Measurements from ENCODE around the gene POLR2J.

POLR2J gene

GRCh38 chr7:102445674-102446071 is 33.0 kb downstream of the POLR2J start:
- no peak overlapping the region for H2BK5ac ChIP-seq (ENCODE audit: low read depth, low read length, poor library complexity)
- no peak overlapping the region for H3K4me3 ChIP-seq (ENCODE audit: low read depth, low read length)
- H2AK5ac ChIP-seq (ENCODE audit: low read length), result no peak overlapping the region
- H3K4ac ChIP-seq (ENCODE audit: low read depth, low read length), result no peak overlapping the region
- H3K79me1 ChIP-seq (ENCODE audit: low read length), result no peaks in the 10 kb centered on the region
- H3K79me2 ChIP-seq (ENCODE audit: control insufficient read depth, insufficient read depth, low read length, poor library complexity), result no peaks in the 10 kb centered on the region
- no peak for DNase-seq
- H4K8ac ChIP-seq (ENCODE audit: low read depth, low read length), result no peak overlapping the region
- no peak overlapping the region for H3K14ac ChIP-seq (ENCODE audit: low read length)
- H4K91ac ChIP-seq (ENCODE audit: low read depth, low read length), result no peak overlapping the region
- peaks cover 29 to 34% of the 10 kb centered on the region in 2 experiments for H3K36me3 ChIP-seq (ENCODE audit: control insufficient read depth in 1 of 2, insufficient read depth in 2 of 2, low read length in 2 of 2)
- no peaks in the 10 kb centered on the region for H3K27me3 ChIP-seq (ENCODE audit: insufficient read depth, low read length)
- no peak overlapping the region for H3K23ac ChIP-seq (ENCODE audit: low read length)
- H3K9ac ChIP-seq (ENCODE audit: low read length), result no peak overlapping the region
- no peaks in the 10 kb centered on the region for H3K9me3 ChIP-seq (ENCODE audit: insufficient read depth, low read depth, low read length)
- no peak overlapping the region for H3K27ac ChIP-seq (ENCODE audit: low read depth, low read length)
- no peak overlapping the region for H3K18ac ChIP-seq (ENCODE audit: low read length)
- H2AFZ ChIP-seq (ENCODE audit: insufficient read depth, low read length, poor library complexity), result no peak overlapping the region
- no peak overlapping the region for H4K12ac ChIP-seq (ENCODE audit: low read depth, low read length)
- H3K4me1 ChIP-seq (ENCODE audit: control insufficient read depth in 1 of 2, insufficient read depth in 2 of 2, low read length in 2 of 2), result peaks cover 0 to under 1% of the 10 kb centered on the region in 2 experiments
- no peak overlapping the region for H2BK12ac ChIP-seq (ENCODE audit: low read length)
- H2BK120ac ChIP-seq (ENCODE audit: insufficient read depth, low read length, poor library complexity), result no peak overlapping the region
- WGBS (ENCODE audit: extremely low coverage, insufficient coverage, insufficient read length), result no CpG with 5 or more reads among the region's 2 CpGs
- no peak overlapping the region for H3K4me2 ChIP-seq (ENCODE audit: low read length)

DNA sequence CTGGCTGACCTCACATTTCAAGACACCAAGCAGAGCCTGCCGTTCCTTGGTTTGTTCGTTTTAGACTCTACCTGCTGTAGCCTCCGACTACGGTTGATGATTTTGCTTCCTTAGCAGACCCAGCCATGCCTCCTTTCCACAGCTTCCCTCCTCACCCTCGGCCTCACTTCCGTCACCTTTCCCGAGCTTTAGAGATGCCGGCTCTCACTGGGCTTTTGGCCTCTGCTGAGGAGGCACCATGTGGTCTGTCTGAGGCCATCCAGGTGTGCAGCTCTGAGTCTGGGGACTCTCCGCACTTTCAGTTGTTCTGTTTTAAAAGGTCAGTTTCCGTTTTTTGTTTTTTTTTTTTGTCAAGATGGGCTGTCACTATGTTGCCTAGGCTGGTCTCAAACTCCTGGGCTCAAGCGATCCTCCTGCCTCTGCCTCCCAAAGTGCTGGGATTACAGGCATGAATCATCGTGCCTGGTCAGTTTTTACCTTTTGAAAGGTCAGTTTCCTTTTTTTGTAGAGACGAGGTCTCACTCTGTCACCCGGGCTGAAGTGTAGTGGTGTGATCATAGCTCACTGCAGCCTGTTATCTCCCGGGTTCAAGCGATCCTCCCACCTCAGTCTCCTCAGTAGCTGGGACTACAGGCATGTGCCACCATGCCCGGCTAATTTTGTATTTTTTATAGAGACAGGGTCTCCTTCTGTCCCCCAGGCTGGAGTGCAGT is 33.6 kb downstream of the POLR2J start:
- Histone ChIP-seq H3K9me3 (ENCODE audit: insufficient read depth, low read depth, low read length) (no peaks in the 10 kb centered on the region), H4K91ac (ENCODE audit: low read depth, low read length) (no peak overlapping the region), H2BK12ac (ENCODE audit: low read length) (no peak overlapping the region), H3K36me3 (ENCODE audit: control insufficient read depth in 1 of 2, insufficient read depth in 2 of 2, low read length in 2 of 2) (peaks cover 29 to 34% of the 10 kb centered on the region in 2 experiments), H3K4me2 (ENCODE audit: low read length) (no peak overlapping the region), H3K14ac (ENCODE audit: low read length) (no peak overlapping the region), H3K79me1 (ENCODE audit: low read length) (no peaks in the 10 kb centered on the region), H4K12ac (ENCODE audit: low read depth, low read length) (no peak overlapping the region), H3K27ac (ENCODE audit: low read depth, low read length) (no peak overlapping the region), H2BK5ac (ENCODE audit: low read depth, low read length, poor library complexity) (no peak overlapping the region), H3K18ac (ENCODE audit: low read length) (no peak overlapping the region), H2AFZ (ENCODE audit: insufficient read depth, low read length, poor library complexity) (no peak overlapping the region), H3K9ac (ENCODE audit: low read length) (no peak overlapping the region), H3K23ac (ENCODE audit: low read length) (no peak overlapping the region), H2AK5ac (ENCODE audit: low read length) (no peak overlapping the region), H3K79me2 (ENCODE audit: control insufficient read depth, insufficient read depth, low read length, poor library complexity) (no peaks in the 10 kb centered on the region), H3K4ac (ENCODE audit: low read depth, low read length) (no peak overlapping the region), H4K8ac (ENCODE audit: low read depth, low read length) (no peak overlapping the region), H3K27me3 (ENCODE audit: insufficient read depth, low read length) (no peaks in the 10 kb centered on the region), H2BK120ac (ENCODE audit: insufficient read depth, low read length, poor library complexity) (no peak overlapping the region), H3K4me1 (ENCODE audit: control insufficient read depth in 1 of 2, insufficient read depth in 2 of 2, low read length in 2 of 2) (peaks cover 4 to 5% of the 10 kb centered on the region in 2 experiments), H3K4me3 (ENCODE audit: low read depth, low read length) (no peak overlapping the region)
- no peak for DNase-seq
- WGBS (ENCODE audit: extremely low coverage, insufficient coverage, insufficient read length), result no CpG with 5 or more reads among the region's 17 CpGs

GRCh38 chr7:102439963-102440795 is 38.5 kb downstream of the POLR2J start:
- Histone ChIP-seq H4K91ac (ENCODE audit: low read depth, low read length) (no peak overlapping the region), H4K8ac (ENCODE audit: low read depth, low read length) (no peak overlapping the region), H2BK5ac (ENCODE audit: low read depth, low read length, poor library complexity) (no peak overlapping the region), H3K27me3 (ENCODE audit: insufficient read depth, low read length) (no peaks in the 10 kb centered on the region), H3K14ac (ENCODE audit: low read length) (no peak overlapping the region), H3K4me2 (ENCODE audit: low read length) (no peak overlapping the region), H2AK5ac (ENCODE audit: low read length) (no peak overlapping the region), H3K27ac (ENCODE audit: low read depth, low read length) (peak overlapping the region; percentile 2), H3K79me2 (ENCODE audit: control insufficient read depth, insufficient read depth, low read length, poor library complexity) (no peaks in the 10 kb centered on the region), H3K4me3 (ENCODE audit: low read depth, low read length) (no peak overlapping the region), H2BK120ac (ENCODE audit: insufficient read depth, low read length, poor library complexity) (peak overlapping the region; percentile 18), H3K4me1 (ENCODE audit: control insufficient read depth in 1 of 2, insufficient read depth in 2 of 2, low read length in 2 of 2) (peaks cover 4 to 8% of the 10 kb centered on the region in 2 experiments), H3K9ac (ENCODE audit: low read length) (no peak overlapping the region), H3K79me1 (ENCODE audit: low read length) (no peaks in the 10 kb centered on the region), H3K9me3 (ENCODE audit: insufficient read depth, low read depth, low read length) (peaks cover 3% of the 10 kb centered on the region), H2BK12ac (ENCODE audit: low read length) (no peak overlapping the region), H3K4ac (ENCODE audit: low read depth, low read length) (no peak overlapping the region), H3K36me3 (ENCODE audit: control insufficient read depth in 1 of 2, insufficient read depth in 2 of 2, low read length in 2 of 2) (peaks cover 22% of the 10 kb centered on the region in 2 experiments), H3K23ac (ENCODE audit: low read length) (no peak overlapping the region), H3K18ac (ENCODE audit: low read length) (peak overlapping the region; percentile 39), H4K12ac (ENCODE audit: low read depth, low read length) (no peak overlapping the region), H2AFZ (ENCODE audit: insufficient read depth, low read length, poor library complexity) (no peak overlapping the region)
- DNase-seq, result peak; percentile 68 to 69
- WGBS (ENCODE audit: extremely low coverage, insufficient coverage, insufficient read length), result no CpG with 5 or more reads among the region's 17 CpGs

- no peak overlapping the region for H3K14ac ChIP-seq (ENCODE audit: low read length)
- H3K9ac ChIP-seq (ENCODE audit: low read length), result no peak overlapping the region
- H3K79me2 ChIP-seq (ENCODE audit: control insufficient read depth, insufficient read depth, low read length, poor library complexity), result peaks cover 6% of the 10 kb centered on the region
- H3K4ac ChIP-seq (ENCODE audit: low read depth, low read length), result no peak overlapping the region
- H2BK12ac ChIP-seq (ENCODE audit: low read length), result no peak overlapping the region
- H4K91ac ChIP-seq (ENCODE audit: low read depth, low read length), result no peak overlapping the region
- peaks cover 12 to 14% of the 10 kb centered on the region in 2 experiments for H3K36me3 ChIP-seq (ENCODE audit: control insufficient read depth in 1 of 2, insufficient read depth in 2 of 2, low read length in 2 of 2)
- H3K18ac ChIP-seq (ENCODE audit: low read length), result no peak overlapping the region
- H3K4me2 ChIP-seq (ENCODE audit: low read length), result no peak overlapping the region
- no peaks in the 10 kb centered on the region for H3K27me3 ChIP-seq (ENCODE audit: insufficient read depth, low read length)
- H4K12ac ChIP-seq (ENCODE audit: low read depth, low read length), result no peak overlapping the region
- DNase-seq, result no peak
- peaks cover 8% of the 10 kb centered on the region for H3K79me1 ChIP-seq (ENCODE audit: low read length)
- no peak overlapping the region for H2BK120ac ChIP-seq (ENCODE audit: insufficient read depth, low read length, poor library complexity)
- WGBS (ENCODE audit: extremely low coverage, insufficient coverage, insufficient read length), result no CpG with 5 or more reads among the region's 10 CpGs
- no peak overlapping the region for H2AK5ac ChIP-seq (ENCODE audit: low read length)
- peaks cover 3% of the 10 kb centered on the region for H3K9me3 ChIP-seq (ENCODE audit: insufficient read depth, low read depth, low read length)
- H3K4me3 ChIP-seq (ENCODE audit: low read depth, low read length), result no peak overlapping the region
- no peak overlapping the region for H4K8ac ChIP-seq (ENCODE audit: low read depth, low read length)
- H2BK5ac ChIP-seq (ENCODE audit: low read depth, low read length, poor library complexity), result no peak overlapping the region
- H2AFZ ChIP-seq (ENCODE audit: insufficient read depth, low read length, poor library complexity), result no peak overlapping the region
- H3K23ac ChIP-seq (ENCODE audit: low read length), result no peak overlapping the region
- H3K27ac ChIP-seq (ENCODE audit: low read depth, low read length), result no peak overlapping the region
- H3K4me1 ChIP-seq (ENCODE audit: control insufficient read depth in 1 of 2, insufficient read depth in 2 of 2, low read length in 2 of 2), result peaks cover 14 to 27% of the 10 kb centered on the region in 2 experiments
These were observed 42.6 kb downstream of the POLR2J start for GRCh38 chr7:102436118-102436517.
